PC-9 (cell line): ENCODE results near the gene MAN1B1. TPM values are rescaled to one million over a fixed set of nuclear protein-coding genes. Genes with fewer than 3 reads are reported as not detected.

Source experiments
- BruUV-seq: library from RNA; stranded (reverse); fragments of 400-500 nt; replicated peaks from 2 replicates; lab custom pipeline; 2021; lab: Mats Ljungman, UMichigan
- CTCF ChIA-PET: fragments of 300-600 bp; sonication (Branson Sonifier 250); formaldehyde crosslinking; loops from one replicate; lab custom pipeline; 2022; ENCODE audit warnings: antibody characterized with exemption; lab: Charles Lee
- POLR2A ChIA-PET: fragments of 300-600 bp; sonication (Branson Sonifier 250); formaldehyde crosslinking; loops from one replicate; lab custom pipeline; 2022; ENCODE audit warnings: antibody characterized with exemption; ENCODE audit not compliant: unreplicated experiment; lab: Charles Lee
- DNase-seq, 2 experiments: peaks; one replicate each; pipeline versions ENCODE4 v3.0.0 to v3.0.0-alpha.2; 2015 to 2022; ENCODE audit warnings: mixed read lengths in 1 of 2
- H2AFZ ChIP-seq: fragments of 200-600 bp; sonication (generic); 2 replicates; pipeline ENCODE4 v1.8.1; 2017; ENCODE audit warnings: antibody characterized with exemption
- H3F3A ChIP-seq: fragments of 200-600 bp; sonication (generic); 2 replicates; pipeline ENCODE4 v1.8.1; 2017; ENCODE audit warnings: antibody characterized with exemption, mild to moderate bottlenecking, low read depth; ENCODE audit not compliant: insufficient read depth
- H3K27ac ChIP-seq: fragments of 200-600 bp; sonication (generic); 2 replicates; pipeline ENCODE4 v1.6.1; 2016; ENCODE audit warnings: mixed run types
- H3K27me3 ChIP-seq: fragments of 200-600 bp; sonication (generic); 2 replicates; pipeline ENCODE4 v1.6.1; 2016; ENCODE audit warnings: low read depth, mixed run types; ENCODE audit not compliant: insufficient read depth
- H3K36me3 ChIP-seq: fragments of 200-600 bp; sonication (generic); 2 replicates; pipeline ENCODE4 v1.6.1; 2016; ENCODE audit warnings: low read depth, mixed run types
- H3K4me1 ChIP-seq: fragments of 200-600 bp; sonication (generic); replicated peaks from 2 replicates; pipeline ENCODE4 v1.6.1; 2016; ENCODE audit warnings: mixed run types; ENCODE audit not compliant: insufficient read depth
- H3K4me2 ChIP-seq: fragments of 200-600 bp; sonication (generic); 2 replicates; pipeline ENCODE4 v1.6.1; 2017; ENCODE audit warnings: mixed run types
- H3K4me3 ChIP-seq: fragments of 200-600 bp; sonication (generic); 2 replicates; pipeline ENCODE4 v1.6.1; 2016; ENCODE audit warnings: mixed run types
- H3K79me2 ChIP-seq: fragments of 200-600 bp; sonication (generic); 2 replicates; pipeline ENCODE4 v1.6.1; 2017; ENCODE audit warnings: low read depth, mixed run types
- H3K9me2 ChIP-seq: fragments of 200-600 bp; sonication (generic); 2 replicates; pipeline ENCODE4 v1.8.1; 2017; ENCODE audit warnings: mild to moderate bottlenecking; ENCODE audit not compliant: insufficient read depth
- H3K9me3 ChIP-seq: fragments of 200-600 bp; sonication (generic); 2 replicates; pipeline ENCODE4 v1.8.1; 2016; ENCODE audit warnings: low read depth; ENCODE audit not compliant: insufficient read depth
- H4K20me1 ChIP-seq: fragments of 200-600 bp; sonication (generic); 2 replicates; pipeline ENCODE4 v1.8.1; 2017; ENCODE audit not compliant: insufficient read depth
- EZH2 ChIP-seq: fragments of 200-600 bp; sonication (generic); IDR thresholded peaks from 2 replicates; pipeline ENCODE4 v1.8.0; 2017; ENCODE audit warnings: antibody characterized with exemption, low read depth
- intact Hi-C: fragments of 100-400 bp; cut with micrococcal nuclease; formaldehyde crosslinking; loops from one replicate; pipeline ENCODE4 v1.10.0; 2022; ENCODE audit not compliant: unreplicated experiment
- total RNA-seq: library from RNA; stranded (reverse); gene quantifications from 2 replicates; pipeline ENCODE4 v1.2.3, GENCODE V29; 2021
- TF ChIP-seq, protein P1 (sequence below): fragments of 200-600 bp; sonication (generic); conservative IDR thresholded peaks from 2 replicates; pipeline ENCODE4 v1.6.1; 2017; ENCODE audit warnings: mixed run types, antibody characterized with exemption, mild to moderate bottlenecking, moderate library complexity

MAN1B1 gene
- total RNA-seq, 1 experiment from 2014 or later = 79.3 TPM

DNA sequence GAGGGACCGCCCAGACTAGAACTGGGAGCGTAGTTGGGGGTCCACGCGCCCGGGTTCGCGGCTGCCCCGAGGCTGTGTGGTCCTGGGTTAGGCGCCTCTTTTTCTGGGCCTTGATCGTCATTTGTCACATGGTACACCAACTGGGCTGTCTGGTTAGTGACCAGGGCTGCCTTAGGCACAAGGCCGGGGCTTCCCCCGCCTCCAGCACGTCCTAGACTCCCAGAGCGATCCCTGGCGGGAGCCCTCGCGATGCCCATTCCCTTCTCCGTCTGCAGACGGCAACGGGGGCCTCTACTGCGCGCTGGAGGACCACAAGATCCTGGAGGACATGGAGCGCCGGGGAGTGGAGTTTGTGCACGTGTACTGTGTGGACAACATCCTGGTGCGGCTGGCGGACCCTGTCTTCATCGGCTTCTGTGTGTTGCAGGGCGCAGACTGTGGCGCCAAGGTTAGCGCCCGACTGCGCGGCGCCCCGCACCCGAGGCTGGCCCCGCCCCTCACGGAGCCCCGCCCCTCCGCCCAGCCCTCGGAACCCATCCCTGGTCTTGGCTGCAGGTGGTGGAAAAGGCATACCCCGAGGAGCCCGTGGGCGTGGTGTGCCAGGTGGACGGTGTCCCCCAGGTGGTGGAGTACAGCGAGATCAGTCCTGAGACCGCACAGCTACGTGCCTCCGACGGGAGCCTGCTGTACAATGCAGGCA, 7.9 kb upstream of the MAN1B1 start:
- Histone ChIP-seq H3K27me3 (no peaks in the 10 kb centered on the region), H3K9me3 (no peaks in the 10 kb centered on the region), H3K79me2 (no peaks in the 10 kb centered on the region), H4K20me1 (no peaks in the 10 kb centered on the region), H3F3A (peaks cover 26% of the 10 kb centered on the region), H3K36me3 (no peaks in the 10 kb centered on the region), H3K4me3 (no peak overlapping the region), H3K4me2 (peak overlapping the region; percentile 86; the same call in 1 of the 2 replicates), H3K9me2 (no peaks in the 10 kb centered on the region), H3K4me1 (peaks cover 12% of the 10 kb centered on the region), H2AFZ (no peak overlapping the region), H3K27ac (no peak overlapping the region)
- POLR2A ChIA-PET = no interaction called here
- DNase-seq = peak in 1 of 2 experiments; percentile 12
- CTCF ChIA-PET = interaction anchor here (0.6 kb wide), 1 partner anchor 11 kb away, joined by 7 read pairs; no protein-coding TSS in a partner anchor
- intact Hi-C loops = no loop called here
- BruUV-seq = no TSS peak
- TF ChIP-seq EZH2 = no peak
- TF ChIP-seq, protein P1, sequence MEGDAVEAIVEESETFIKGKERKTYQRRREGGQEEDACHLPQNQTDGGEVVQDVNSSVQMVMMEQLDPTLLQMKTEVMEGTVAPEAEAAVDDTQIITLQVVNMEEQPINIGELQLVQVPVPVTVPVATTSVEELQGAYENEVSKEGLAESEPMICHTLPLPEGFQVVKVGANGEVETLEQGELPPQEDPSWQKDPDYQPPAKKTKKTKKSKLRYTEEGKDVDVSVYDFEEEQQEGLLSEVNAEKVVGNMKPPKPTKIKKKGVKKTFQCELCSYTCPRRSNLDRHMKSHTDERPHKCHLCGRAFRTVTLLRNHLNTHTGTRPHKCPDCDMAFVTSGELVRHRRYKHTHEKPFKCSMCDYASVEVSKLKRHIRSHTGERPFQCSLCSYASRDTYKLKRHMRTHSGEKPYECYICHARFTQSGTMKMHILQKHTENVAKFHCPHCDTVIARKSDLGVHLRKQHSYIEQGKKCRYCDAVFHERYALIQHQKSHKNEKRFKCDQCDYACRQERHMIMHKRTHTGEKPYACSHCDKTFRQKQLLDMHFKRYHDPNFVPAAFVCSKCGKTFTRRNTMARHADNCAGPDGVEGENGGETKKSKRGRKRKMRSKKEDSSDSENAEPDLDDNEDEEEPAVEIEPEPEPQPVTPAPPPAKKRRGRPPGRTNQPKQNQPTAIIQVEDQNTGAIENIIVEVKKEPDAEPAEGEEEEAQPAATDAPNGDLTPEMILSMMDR = no peak

DNA sequence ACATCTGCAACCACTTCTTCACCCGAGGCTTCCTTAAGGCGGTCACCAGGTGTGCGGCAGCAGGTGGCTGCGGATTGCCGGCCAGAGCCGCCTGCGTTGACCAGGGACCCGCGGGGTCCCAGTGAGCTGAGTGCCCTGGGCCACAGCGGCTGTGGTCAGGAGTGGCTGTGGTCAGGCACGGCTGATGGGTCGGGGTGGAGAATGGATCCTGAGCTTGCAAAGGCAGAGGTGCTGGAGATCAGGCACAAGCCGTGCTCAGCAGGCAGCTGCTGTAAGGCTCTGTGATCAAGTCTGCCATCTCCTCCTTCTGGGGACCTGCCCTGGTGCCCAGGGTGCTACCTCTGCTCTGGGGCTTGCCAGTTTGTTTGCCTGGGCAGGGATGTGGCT, 7.4 kb upstream of the MAN1B1 start:
- Histone ChIP-seq H3K27ac (no peak overlapping the region), H3K9me2 (no peaks in the 10 kb centered on the region), H3K79me2 (no peaks in the 10 kb centered on the region), H3F3A (peaks cover 29% of the 10 kb centered on the region), H3K4me3 (no peak overlapping the region), H3K4me2 (no peak overlapping the region), H3K9me3 (no peaks in the 10 kb centered on the region), H3K27me3 (no peaks in the 10 kb centered on the region), H3K4me1 (peaks cover 17% of the 10 kb centered on the region), H4K20me1 (no peaks in the 10 kb centered on the region), H3K36me3 (no peaks in the 10 kb centered on the region), H2AFZ (no peak overlapping the region)
- ChIA-PET CTCF (no interaction called here), POLR2A (no interaction called here)
- TF ChIP-seq, protein P1 = no peak
- no peak for TF ChIP-seq EZH2
- DNase-seq = no peak
- intact Hi-C loops = no loop called here
- BruUV-seq = no TSS peak

DNA sequence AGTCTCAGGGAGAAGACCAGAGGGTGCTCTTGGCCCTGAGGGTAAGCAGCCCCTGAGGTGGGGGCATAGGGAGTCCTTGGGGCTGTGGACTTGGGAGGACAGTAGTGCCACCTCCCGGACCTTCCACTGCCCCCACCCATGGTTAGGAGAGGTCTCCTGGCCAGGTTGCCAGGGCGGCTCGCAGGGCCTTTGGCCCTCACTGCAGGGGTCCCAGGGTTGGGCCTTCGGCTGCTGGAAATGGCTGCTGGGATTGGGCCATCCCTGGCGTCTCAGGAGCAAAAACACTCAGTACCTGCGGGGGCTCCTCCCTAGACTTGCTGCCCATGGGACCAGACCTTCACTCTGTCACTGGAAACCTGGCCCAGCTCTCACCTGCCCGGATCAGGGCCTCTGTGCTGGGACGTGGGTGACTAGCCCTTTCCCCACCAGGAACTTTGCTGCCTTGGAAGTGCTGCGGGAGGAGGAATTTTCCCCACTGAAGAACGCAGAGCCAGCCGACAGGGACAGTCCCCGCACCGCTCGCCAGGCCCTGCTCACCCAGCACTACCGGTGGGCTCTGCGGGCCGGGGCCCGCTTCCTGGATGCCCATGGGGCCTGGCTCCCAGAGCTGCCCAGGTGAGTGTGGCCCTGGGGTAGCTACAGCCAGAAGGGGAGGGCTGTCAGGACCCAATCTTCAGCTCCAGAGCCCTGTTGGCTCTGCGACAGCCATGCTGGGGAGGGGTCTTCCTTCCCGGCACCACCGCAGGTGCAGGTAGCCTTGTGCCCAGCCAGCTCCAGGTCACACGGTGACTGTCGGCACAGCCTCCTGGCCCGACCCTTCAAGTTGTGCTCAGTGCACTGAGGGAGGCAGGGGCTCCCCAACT, 6.3 kb upstream of the MAN1B1 start:
- POLR2A ChIA-PET = no interaction called here
- TF ChIP-seq, protein P1 = no peak
- TF ChIP-seq EZH2 = no peak
- Histone ChIP-seq H3K4me3 (no peak overlapping the region), H3K4me1 (peaks cover 26% of the 10 kb centered on the region), H3K27me3 (no peaks in the 10 kb centered on the region), H3K4me2 (no peak overlapping the region), H4K20me1 (no peaks in the 10 kb centered on the region), H2AFZ (no peak overlapping the region), H3K9me2 (no peaks in the 10 kb centered on the region), H3K36me3 (no peaks in the 10 kb centered on the region), H3F3A (peaks cover 34% of the 10 kb centered on the region), H3K9me3 (no peaks in the 10 kb centered on the region), H3K27ac (no peak overlapping the region), H3K79me2 (peaks cover 2% of the 10 kb centered on the region; the same call in 1 of the 2 replicates)
- CTCF ChIA-PET = no interaction called here
- BruUV-seq = no TSS peak
- peak in 1 of 2 experiments; percentile 32 for DNase-seq
- intact Hi-C loops = no loop called here
